GDM1 (cell line): ENCODE measurements around the gene TMEM38A.
"Not testable (repeated sequence)": the region's sequence is repeated elsewhere in the genome, so short reads cannot be mapped to it uniquely, and the experiment has no call there.

Experiments used
- DNase-seq: peaks from one replicate; lab custom pipeline; 2025; lab: John Stamatoyannopoulos, UW

Gene TMEM38A

GRCh38 chr19:16637535-16637934, 23.4 kb upstream of the TMEM38A start:
- DNase-seq = no peak

GRCh38 chr19:16638666-16639065, 22.3 kb upstream of the TMEM38A start:
- DNase-seq = no peak

- no peak for DNase-seq
Measured at GRCh38 chr19:16640951-16641350, 20.0 kb upstream of the TMEM38A start.

- DNase-seq = no peak
Measured at GRCh38 chr19:16641695-16642094, 19.2 kb upstream of the TMEM38A start.

- DNase-seq = no peak
Measured at GRCh38 chr19:16645140-16645539, 15.8 kb upstream of the TMEM38A start.

GRCh38 chr19:16649734-16650133, 11.2 kb upstream of the TMEM38A start:
- DNase-seq = no peak

- no peak for DNase-seq
Measured at GRCh38 chr19:16650821-16651220, 10.1 kb upstream of the TMEM38A start.

- DNase-seq = not testable (repeated sequence)
Measured at GRCh38 chr19:16651421-16652188, 9.3 kb upstream of the TMEM38A start.

- DNase-seq = no peak
Measured at GRCh38 chr19:16652854-16653253, 8.1 kb upstream of the TMEM38A start.

- no peak for DNase-seq
Measured at GRCh38 chr19:16654140-16654539, 6.8 kb upstream of the TMEM38A start.

GRCh38 chr19:16654627-16655026, 6.3 kb upstream of the TMEM38A start:
- DNase-seq = no peak

GRCh38 chr19:16655727-16656126, 5.2 kb upstream of the TMEM38A start:
- DNase-seq = no peak

- DNase-seq = no peak
Measured at GRCh38 chr19:16657384-16657783, 3.6 kb upstream of the TMEM38A start.

GRCh38 chr19:16659464-16659831, 1.5 kb upstream of the TMEM38A start:
- no peak for DNase-seq

GRCh38 chr19:16659832-16660708, 869 bp upstream of the TMEM38A start, which contains the start of gene SMIM7:
SMIM7 (minus strand) TSS chr19:16660144; CDS start chr19:16660110, 34 bp downstream.
- DNase-seq = peak; percentile 99

- no peak for DNase-seq
Measured at GRCh38 chr19:16661480-16662034, 618 bp downstream of the TMEM38A start.

GRCh38 chr19:16668176-16668575, 7.2 kb downstream of the TMEM38A start:
- DNase-seq = no peak

GRCh38 chr19:16668702-16669101, 7.8 kb downstream of the TMEM38A start:
- not testable (repeated sequence) for DNase-seq

GRCh38 chr19:16670291-16670690, 9.4 kb downstream of the TMEM38A start:
- no peak for DNase-seq

- DNase-seq = no peak
Measured at GRCh38 chr19:16671652-16672274, 10.8 kb downstream of the TMEM38A start.

GRCh38 chr19:16673231-16673630, 12.3 kb downstream of the TMEM38A start:
- no peak for DNase-seq

GRCh38 chr19:16673839-16674238, 12.9 kb downstream of the TMEM38A start:
- DNase-seq = not testable (repeated sequence)
